GM12874 (cell line): ENCODE measurements around the gene TBC1D4.

Source experiments
- CTCF ChIP-seq: IDR thresholded peaks from 2 replicates; pipeline ENCODE4 v1.5.1; 2011; ENCODE audit warnings: low read depth, mild to moderate bottlenecking, control low read depth, low read length, moderate library complexity; ENCODE audit not compliant: insufficient read depth

Gene TBC1D4

GRCh38 chr13:75402787-75403186 is 79.2 kb downstream of the TBC1D4 start:
- no peak for TF ChIP-seq CTCF

- TF ChIP-seq CTCF, result no peak
Observed at GRCh38 chr13:75400775-75401174, 81.2 kb downstream of the TBC1D4 start.

- no peak for TF ChIP-seq CTCF
Observed at GRCh38 chr13:75399879-75400217, 82.1 kb downstream of the TBC1D4 start.

GRCh38 chr13:75399168-75399878 is 82.6 kb downstream of the TBC1D4 start:
- TF ChIP-seq CTCF, result no peak

GRCh38 chr13:75398072-75398471 is 83.9 kb downstream of the TBC1D4 start:
- no peak for TF ChIP-seq CTCF

GRCh38 chr13:75395901-75396300 is 86.1 kb downstream of the TBC1D4 start:
- TF ChIP-seq CTCF, result no peak

GRCh38 chr13:75395066-75395465 is 86.9 kb downstream of the TBC1D4 start:
- TF ChIP-seq CTCF, result no peak
